ENCODE measurements around the gene HDC.
A peak's percentile ranks its signal among the peaks of the same experiment; 100 is the strongest.

Gene HDC

DNA sequence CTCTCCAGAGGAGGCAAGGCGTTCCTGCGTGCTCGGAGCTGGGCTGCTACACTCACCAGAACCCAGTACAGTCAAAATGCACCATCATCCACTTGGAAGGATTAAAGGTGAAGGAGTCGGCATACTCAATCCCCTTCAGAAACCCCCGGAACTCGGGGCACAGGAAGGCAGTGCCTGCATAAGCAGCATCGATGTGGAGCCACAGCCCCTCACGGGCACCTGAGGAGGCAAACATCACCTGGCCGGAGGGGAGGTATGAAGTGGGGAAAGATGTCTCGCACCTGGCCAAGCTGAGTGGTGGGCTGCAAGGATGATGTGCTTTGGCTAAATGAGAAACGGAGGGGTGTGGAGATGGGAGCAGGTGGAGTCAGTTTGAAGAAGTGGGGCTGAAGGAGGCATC is 13.0 kb downstream of the HDC start:
- DNase-seq = no peak

DNA sequence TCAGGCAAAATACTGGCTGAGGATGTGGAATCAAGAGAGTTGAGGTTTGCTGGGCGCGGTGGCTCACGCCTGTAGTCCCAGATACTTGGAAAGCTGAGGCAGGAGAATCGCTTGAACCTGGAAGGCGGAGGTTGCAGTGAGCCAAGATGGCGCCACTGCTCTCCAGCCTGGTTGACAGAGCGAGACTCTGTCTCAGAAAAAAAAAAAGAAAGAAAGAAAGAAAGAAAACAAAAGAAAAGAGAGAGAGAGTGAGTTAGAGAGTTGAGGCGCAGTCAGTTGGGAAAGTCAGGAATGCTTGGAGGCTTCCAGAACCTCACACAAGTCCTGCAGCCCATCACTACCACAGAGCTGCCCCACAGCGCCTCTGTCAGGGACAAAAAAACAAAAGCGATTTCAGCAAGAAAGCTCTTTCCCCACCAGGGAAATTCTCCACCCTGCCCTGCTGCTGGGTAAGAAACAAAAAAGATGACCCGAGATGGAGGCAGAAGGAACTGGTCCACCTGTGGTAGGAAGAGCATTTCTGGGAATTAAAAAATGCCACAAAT is 13.8 kb downstream of the HDC start:
- no peak for DNase-seq

DNA sequence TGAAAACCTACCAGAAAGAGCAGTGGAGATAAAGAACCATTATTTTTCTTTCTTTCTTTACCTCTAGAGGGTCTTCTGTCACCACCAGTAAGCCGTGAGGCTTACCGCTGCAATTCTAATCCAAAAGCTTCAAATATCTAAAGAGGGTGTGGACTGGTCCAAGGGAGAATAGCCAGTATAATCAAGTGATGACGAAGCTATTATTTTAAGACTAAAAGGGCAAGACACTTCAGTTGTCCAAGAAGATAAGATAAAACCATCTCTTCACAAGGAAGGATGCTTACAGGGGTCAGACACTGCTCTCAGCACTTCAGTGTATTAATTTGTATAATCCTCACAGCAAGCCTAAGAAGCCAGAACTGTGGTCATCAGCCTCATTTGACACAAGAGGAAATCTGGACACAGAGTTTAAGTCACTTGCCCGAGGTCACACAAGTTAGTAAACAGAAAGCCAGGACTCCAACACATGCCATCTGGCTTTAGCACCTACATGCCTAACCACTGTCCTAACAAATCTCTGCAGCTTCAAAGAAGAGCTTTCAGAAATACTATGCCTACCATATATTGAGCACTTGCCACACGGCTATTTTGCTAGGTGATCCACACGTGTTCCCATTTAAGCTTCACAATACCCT is 14.6 kb downstream of the HDC start:
- DNase-seq = no peak

DNA sequence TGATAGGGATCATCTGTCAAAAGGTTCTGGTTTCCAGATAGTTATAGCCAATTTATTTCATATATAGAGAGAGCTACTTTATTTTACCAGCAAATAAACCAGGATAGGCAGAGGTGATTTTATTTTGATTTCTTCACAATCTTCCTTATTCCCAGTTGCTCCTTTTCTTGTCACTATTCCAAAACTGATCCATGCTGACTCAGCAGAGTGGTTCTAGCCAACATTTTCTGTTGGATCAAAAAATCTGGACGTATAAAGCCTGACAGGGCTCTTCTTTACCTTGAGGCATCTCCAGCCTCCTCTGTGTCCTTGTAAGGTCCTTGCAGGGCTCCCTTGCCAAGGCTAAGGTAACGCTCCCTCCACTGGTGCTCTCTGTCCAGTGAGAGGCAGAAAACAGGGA is 15.8 kb downstream of the HDC start:
- no peak for DNase-seq

DNA sequence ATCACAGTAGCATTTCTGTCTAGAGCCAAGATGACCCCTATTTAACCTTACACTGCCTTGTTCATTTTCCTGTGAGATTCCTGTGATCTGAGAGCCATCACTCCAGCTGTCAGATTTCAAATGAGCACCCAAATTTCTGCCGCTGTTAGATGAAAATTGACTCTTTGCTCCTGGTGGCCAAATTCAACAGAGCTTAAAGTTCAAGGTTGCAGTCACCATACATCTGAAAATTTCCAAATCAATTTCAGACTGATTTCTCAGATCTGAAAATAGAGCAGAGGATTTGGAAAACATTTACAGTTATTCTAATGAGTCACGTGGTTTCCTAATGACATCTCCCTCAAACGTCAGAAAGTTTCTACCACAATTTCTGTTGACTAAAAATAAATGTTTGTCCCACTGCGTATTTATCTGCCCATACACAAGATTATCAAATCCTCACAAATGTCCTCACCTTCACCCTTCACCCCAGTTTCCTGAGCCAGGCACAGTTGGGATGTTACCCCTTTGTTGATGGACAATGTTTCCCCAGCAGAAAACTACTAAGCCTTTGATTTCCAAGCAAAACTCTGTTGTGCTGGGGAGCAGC is 16.4 kb downstream of the HDC start:
- no peak for DNase-seq

DNA sequence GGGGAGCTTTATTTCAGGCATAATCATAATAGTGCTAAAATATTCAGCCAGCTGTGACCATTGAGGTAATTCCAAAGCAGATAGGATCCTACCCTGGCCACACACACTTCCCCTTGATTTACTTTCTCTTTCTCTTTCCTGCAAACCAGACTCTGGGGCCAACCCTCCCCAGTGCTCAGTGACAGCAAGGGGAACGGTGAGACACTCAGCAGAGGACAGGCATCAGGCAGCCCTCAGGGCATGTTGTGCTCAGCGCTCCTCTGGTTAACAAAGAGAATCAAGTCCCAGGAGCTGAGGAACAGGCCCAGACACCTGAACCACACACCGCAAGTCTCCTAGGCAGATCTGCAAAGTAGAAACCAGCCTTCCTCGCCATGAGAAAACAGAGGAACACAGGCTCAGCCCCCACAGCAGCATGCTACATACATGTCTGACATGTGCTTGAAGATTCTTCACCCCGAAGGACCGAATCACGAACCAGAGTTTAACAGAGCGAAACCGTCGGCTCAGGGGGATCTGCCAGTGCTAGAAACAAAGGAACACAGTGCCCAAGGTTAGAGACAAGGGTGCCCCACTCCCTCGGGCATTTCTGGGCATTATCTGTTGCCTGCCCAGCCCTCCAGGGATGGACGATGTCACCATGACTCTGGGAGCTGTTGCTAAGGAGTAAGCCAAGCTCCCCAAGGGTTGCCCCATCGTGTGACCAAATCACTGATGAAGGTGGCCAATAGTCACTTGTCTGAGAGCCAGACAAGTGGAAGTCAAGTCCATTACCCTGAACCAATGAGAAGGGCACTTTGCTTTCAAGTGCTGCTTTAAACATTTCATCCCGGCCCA is 17.5 kb downstream of the HDC start:
- DNase-seq = peak; percentile 41

DNA sequence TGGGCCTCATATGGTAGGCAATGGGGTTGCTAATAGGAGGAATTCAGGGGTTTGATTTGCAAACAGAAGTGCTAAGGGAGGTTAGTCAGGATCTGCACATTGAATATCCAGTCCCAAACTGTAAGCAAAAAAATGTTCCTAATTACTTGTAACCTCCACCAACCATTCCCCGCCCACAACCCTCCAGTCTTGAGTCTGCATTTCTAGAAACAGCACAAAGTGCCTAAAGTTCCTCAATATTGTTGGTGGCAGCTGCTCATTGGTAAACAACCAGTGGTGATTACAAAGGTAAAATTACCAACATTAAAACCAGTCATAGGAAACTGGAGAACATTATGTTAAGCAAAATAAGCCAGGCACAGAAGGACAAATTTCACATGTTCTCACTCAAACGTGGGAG is 18.9 kb downstream of the HDC start:
- no peak for DNase-seq

DNA sequence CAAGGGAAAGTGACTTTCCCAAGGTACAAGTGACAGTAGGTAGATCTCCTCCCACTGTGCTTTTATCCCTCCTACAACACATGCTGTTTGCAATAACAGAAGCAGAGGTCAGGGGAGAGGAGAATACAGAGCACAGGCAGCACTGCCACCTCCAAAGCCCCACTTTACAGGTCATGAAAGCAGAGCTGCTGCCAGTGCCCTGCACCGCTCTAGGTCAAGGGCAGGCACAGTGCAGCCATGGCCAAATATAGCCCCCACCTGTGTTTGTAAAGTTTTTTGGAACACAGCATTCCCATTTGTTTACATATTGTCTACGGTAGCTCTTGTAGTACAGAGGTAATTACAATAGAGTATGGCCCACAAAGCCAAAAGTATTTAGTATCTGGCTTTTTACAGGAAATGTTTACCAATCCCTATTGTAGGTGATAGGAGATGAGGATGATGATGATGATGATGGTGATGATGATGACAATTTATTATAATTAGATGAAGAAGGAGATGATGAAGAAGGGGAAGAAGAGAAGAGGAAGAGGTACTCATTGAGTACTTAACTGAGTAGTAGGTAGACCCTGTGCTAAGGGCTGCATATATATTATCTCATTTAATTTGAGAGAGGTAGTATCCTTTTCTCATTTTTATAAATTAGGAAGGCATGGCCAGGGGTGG is 20.4 kb downstream of the HDC start:
- no peak for DNase-seq

DNA sequence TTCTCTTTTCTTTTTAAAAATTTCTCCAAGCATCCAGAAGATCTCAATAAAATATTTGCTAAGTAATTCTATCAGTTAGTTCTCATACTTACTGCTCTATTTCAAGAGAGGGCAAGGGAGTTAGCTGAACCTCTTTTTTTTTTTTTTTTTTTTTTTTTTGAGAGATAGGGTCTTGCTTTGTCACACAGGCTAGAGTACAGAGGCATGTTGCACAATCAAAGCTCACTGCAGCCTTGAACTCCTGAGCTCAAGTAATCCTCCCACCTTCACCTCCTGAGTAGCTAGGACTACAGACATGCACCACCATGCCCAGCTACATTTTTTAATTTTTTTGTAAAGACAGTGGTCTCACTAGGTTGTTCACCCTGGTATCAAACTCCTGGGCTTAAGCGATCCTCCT is 21.4 kb downstream of the HDC start:
- no peak for DNase-seq

DNA sequence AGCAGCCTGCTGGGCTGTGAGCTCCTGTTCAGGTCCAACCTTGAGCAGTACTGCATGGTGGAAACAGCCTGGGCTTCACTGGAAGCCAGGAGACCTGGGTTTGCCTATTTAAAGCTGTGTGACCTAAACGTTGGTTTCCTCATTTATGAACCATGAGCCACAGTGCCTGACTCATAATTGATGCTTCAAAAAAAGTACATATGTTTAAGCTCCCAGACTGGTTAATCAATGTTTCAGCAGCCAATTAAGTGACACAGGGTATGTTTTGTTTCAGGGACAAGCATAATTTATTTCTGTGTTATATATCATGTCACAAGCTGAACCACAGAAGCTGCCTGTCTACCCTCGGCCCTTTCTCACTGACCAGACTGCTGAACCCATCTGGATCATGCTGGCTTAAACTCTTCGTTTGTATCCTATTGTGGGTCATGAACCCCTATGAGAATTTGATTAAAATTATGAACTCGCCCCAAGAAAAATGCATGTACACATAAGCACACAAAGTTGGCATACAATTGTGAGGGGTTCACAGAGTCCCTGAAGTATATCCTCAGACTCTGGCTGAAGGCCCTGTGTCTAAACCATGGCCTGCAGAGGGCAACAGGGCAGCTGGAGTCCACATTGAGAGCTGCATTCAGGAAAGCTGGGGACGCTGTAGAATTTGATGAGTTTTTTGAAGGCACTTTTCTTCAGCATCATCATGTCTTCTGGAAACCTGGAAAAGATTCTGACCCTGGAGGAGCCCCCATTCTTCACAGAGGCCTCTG is 23.7 kb downstream of the HDC start:
- no peak for DNase-seq

DNA sequence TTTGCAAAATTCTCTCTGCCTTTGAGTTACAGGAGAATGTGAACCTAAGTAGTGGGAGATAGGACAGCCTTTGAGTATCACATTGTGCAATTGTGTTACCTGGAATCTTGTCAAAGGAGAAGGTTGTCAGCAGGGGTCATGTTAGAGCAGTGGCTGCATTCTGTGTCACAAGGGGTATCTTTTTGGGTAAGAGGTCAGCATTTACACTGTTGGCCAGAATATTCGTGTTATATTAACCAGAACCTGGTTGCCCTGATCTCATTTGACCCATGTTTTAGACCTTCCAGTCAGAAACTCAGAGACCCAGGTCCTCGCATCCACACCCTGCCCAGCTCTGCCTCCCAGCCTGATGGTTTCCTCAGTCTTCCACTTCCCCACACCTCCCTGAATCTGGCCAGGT is 27.3 kb downstream of the HDC start:
- DNase-seq = no peak

DNA sequence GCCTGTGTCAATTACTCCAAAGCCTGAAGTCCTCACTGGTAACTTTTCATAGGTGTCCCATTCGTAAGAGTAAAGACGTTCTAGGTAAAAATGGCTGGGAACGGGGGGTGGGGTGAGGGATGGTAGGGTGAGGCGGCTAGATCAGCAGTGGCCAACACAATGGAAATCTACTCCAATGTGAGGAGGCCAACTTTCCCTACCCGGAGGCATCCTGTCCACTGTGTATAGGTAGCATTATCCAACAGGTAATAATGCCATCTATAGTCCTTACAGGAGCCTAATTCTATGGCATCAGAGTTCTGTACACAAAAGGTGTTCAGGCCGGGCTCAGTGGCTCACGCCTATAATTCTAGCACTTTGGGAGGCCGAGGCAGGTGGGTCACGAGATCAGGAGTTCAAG is 29.1 kb downstream of the HDC start:
- no peak for DNase-seq

DNA sequence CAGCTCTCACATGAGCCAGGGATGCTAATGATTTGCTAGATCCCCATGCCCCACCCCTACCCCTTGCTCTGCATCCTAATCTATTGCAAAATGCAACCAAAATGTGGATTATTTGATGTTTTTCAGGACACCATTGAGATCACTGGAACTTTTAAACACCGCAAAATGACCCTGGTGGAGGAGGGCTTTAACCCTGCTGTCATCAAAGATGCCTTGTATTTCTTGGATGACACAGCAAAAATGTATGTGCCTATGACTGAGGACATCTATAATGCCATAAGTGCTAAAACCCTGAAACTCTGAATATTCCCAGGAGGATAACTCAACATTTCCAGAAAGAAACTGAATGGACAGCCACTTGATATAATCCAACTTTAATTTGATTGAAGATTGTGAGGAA is 29.7 kb downstream of the HDC start:
- DNase-seq = no peak

DNA sequence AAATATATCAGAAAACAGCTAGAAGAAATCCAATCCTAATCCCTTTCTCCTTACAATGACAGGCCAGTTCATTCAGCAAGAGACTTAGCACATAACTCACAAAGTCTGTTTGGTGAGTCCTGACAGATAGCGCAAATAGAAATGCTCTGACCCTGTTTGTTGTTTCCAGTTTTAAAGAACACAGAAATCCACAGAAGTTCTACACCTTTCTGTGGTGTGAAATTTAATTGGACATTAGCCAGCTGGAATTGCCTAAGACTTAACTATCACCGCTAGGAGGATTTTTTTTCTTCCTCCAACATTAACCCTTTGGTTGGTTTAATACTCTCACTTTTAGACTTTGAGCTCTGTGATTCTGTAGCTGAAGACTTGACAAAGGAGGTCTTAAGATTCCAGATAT is 30.8 kb downstream of the HDC start:
- no peak for DNase-seq

DNA sequence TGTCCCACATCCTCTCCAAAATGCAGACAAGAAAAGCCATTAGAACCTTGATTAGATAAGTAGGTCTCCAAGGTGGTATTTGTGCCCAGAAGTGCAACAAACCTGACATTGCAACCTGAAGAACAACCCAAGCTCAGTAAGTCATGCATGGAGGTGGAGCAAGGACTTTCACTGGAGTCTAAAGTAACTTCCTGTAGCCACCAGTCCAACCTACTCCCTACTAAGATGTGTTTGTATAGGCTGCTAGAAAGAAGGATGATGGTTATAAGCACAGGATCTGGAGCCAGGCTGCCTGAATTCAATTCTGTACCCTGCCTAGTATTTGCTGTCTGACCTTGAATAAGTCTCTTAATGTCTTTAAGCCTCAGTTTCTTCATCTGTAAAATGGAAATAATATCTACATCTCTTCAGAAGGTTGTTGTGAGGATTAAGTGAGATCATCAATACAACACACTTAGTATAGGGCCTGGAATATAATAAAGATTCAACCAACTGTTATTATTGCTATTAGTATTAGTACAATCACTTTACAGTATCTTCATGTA is 32.3 kb downstream of the HDC start:
- DNase-seq = no peak

DNA sequence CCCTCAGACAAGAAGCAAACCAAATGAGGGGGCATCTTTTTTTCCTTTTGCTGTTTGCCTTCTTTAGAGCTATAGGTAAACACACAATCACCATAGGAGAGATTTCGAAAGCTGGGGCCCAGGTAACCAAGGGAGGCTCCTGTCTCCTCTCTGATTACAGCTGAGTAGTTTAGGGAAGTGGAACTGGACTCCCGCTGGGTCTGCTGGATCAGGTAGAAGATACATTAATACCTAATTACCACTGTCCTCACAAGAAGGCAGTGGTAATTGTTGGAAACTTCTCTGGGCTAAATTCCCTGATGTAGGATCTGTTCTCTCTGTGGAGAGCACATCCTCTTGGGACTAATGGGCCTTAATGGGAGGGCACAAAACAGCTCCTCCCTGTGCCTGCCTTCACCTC is 32.7 kb downstream of the HDC start:
- DNase-seq = no peak

DNA sequence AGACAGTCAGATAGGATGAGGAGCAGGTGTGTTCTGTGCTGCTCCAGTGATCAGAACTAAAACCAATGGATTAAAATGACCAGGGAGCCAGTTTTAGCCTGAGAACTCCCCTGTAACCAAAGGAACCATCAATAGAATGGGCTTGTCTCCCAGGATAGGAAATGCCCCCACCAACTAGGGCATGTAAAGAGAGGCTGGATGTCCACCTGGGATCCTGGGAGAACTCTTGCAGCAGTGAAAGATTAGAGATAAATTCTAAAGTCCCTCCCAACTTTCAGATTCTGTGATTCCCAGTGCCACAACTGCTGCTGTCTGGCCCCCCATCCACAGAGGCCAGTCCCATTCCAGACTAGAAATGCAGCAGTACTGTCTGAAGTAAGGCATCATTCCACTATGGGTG is 33.8 kb downstream of the HDC start:
- DNase-seq = no peak

DNA sequence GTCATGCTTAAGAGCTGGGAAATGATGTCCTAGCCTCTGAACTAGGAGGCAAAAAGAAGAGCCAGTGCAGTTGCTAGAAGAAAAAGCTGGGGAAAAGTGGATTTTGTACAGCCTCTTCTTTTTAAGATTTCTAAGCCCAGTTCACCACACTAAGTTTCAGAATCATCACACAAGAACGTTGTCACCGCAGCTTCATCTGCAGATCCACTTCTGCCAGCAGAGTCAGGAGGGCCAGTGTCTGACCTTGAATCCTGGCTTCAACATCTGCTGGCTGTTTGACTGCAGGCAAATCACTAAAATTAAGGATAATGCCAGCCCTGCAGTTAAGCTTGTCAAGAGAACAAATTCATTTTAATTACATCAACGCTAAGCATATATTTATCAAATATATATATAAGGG is 36.2 kb downstream of the HDC start:
- DNase-seq = no peak

DNA sequence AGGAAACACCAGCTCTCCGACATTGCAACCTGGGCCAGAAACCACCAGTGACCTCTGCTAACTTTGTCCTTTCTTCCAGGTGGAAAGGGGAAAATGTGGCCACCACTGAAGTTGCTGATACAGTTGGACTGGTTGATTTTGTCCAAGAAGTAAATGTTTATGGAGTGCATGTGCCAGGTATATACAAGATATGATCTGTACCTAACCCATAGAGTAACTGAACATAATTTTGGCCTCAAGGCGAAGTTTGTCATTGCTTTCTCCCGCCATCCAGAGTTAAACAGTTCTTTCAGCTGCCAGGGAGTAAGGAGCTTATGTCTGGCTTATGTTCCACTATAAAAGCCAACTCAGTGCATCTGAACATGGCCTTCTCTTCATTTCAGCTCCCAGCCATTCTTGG is 36.7 kb downstream of the HDC start:
- DNase-seq = no peak

DNA sequence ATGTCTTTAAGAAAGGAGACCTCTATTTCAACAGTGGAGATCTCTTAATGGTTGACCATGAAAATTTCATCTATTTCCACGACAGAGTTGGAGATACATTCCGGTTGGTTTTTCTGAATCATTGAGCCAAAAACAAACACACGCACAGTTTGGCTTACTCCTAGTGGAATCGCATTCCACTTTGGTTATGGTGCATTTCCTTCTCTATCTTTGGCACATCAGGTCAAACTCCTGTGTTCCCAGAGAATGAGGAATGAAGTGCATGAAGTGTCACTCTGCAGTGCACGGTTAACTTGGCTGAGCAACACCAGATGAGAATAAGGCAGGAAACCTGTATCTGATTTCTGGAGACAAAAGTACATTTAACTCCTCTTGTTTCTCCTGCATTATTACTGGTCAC is 38.5 kb downstream of the HDC start:
- no peak for DNase-seq

DNA sequence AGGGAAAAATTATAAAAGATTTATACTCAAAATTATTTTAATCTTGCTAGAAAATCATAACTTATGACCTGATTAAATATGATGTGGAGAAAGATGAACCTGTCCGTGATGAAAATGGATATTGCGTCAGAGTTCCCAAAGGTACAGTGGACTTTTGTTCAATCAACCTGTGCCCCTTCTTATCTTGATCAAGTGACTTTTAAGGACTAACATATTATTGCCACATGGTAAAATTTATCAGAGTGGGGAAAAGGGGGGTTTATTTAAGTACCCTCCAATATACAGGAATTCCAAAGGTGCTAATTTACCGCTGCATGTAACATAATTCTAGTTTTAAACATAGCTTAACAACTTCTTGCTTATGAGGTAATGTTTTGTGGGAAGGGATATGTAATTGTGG is 39.6 kb downstream of the HDC start:
- DNase-seq = no peak

DNA sequence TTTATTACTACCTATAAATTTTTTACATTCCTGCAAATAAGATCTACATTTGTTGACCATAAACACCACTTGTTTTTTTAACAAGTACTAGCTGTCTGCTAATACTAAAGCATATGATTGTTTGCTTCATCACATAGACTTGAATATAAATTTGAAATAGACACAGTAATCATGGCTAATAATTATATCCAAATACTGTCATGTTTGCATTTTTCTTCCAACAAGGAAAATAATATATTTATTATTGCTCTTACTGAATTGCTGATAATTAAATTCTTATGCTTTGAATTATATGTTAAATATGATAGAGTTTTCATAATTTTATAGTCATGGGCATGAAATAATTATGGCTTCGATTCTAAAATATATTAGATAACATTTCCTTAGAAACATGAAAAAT is 40.5 kb downstream of the HDC start:
- DNase-seq = no peak

DNA sequence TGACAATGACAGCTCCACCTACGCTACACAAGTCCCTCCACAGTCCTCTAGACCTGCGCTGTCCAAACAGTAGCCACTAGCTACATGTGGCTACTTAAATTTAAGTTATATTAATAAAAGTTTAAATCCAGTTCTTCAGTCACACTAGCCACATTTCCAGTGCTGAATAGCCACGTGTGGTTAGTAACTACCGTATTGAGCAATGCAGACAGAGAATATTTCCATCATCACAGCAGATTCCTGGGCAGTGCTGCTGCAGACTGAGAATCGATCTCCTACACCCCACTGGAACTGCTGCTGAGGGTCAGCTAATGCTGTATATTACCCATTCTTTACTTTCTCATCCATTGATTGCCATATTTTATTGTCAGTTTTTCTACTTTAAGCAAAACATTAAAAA is 40.9 kb downstream of the HDC start:
- no peak for DNase-seq

Measured in stimulated activated naive CD4-positive, alpha-beta T cell treated with Interleukin-2 at 50 U/mL for 16 hours (primary cell).